OCI-LY7 (cell line): ENCODE results near the gene MTHFD1L. TPM values are rescaled to one million over a fixed set of nuclear protein-coding genes. Genes with fewer than 3 reads are reported as not detected.
A peak's percentile ranks its signal among the peaks of the same experiment; 100 is the strongest.

Source experiments
- BruUV-seq: library from RNA; stranded (reverse); fragments of 400-500 nt; replicated peaks from 2 replicates; lab custom pipeline; 2021; lab: Mats Ljungman, UMichigan
- CTCF ChIA-PET: fragments of 300-600 bp; sonication (Branson Sonifier 250); formaldehyde crosslinking; loops from one replicate; lab custom pipeline; 2022; ENCODE audit warnings: antibody characterized with exemption; ENCODE audit not compliant: unreplicated experiment; lab: Charles Lee
- POLR2A ChIA-PET: fragments of 300-600 bp; sonication (Branson Sonifier 250); formaldehyde crosslinking; loops from one replicate; lab custom pipeline; 2022; ENCODE audit warnings: antibody characterized with exemption; lab: Charles Lee
- DNase-seq: peaks from one replicate; pipeline ENCODE4 v3.0.0-alpha.2; 2015; ENCODE audit warnings: low spot score
- H2AFZ ChIP-seq: fragments of 200-600 bp; sonication (generic), shearing (Covaris generic); 2 replicates; pipeline ENCODE4 v1.6.1; 2014; ENCODE audit warnings: mild to moderate bottlenecking, antibody characterized with exemption, low read length, moderate library complexity
- H3K27ac ChIP-seq: fragments of 200-600 bp; sonication (generic); 2 replicates; pipeline ENCODE4 v1.5.1; 2014; ENCODE audit warnings: mixed run types, low read depth, mild to moderate bottlenecking, moderate library complexity, low read length, inconsistent platforms; ENCODE audit not compliant: poor library complexity, severe bottlenecking
- H3K36me3 ChIP-seq: fragments of 200-600 bp; sonication (generic); 2 replicates; pipeline ENCODE4 v1.6.1; 2014; ENCODE audit warnings: mild to moderate bottlenecking, antibody characterized with exemption, low read length, moderate library complexity, mixed read lengths; ENCODE audit not compliant: insufficient read depth
- H3K4me1 ChIP-seq: fragments of 200-600 bp; sonication (generic); 2 replicates; pipeline ENCODE4 v1.5.1; 2014; ENCODE audit warnings: mild to moderate bottlenecking, low read length; ENCODE audit not compliant: insufficient read depth, poor library complexity, severe bottlenecking
- H3K4me2 ChIP-seq: fragments of 200-600 bp; sonication (generic); 2 replicates; pipeline ENCODE4 v1.6.1; 2014; ENCODE audit warnings: mild to moderate bottlenecking, low read length
- H3K4me3 ChIP-seq: fragments of 200-600 bp; sonication (generic); 2 replicates; pipeline ENCODE4 v1.5.1; 2014; ENCODE audit warnings: mild to moderate bottlenecking, low read depth, low read length; ENCODE audit not compliant: poor library complexity, severe bottlenecking
- H3K79me2 ChIP-seq: fragments of 200-600 bp; sonication (generic); 2 replicates; pipeline ENCODE4 v1.6.1; 2016; ENCODE audit warnings: low read depth, mild to moderate bottlenecking, low read length, moderate library complexity, mixed read lengths; ENCODE audit not compliant: insufficient read depth
- H3K9me2 ChIP-seq: fragments of 200-600 bp; sonication (generic); 2 replicates; pipeline ENCODE4 v1.6.1; 2016; ENCODE audit warnings: mild to moderate bottlenecking, low read length, mixed read lengths; ENCODE audit not compliant: insufficient read depth
- H3K9me3 ChIP-seq: fragments of 200-600 bp; sonication (generic); 2 replicates; pipeline ENCODE4 v1.6.1; 2014; ENCODE audit warnings: mild to moderate bottlenecking, mixed run types, low read length, mixed read lengths
- H4K20me1 ChIP-seq: fragments of 200-600 bp; sonication (generic); 2 replicates; pipeline ENCODE4 v1.6.1; 2014; ENCODE audit warnings: mild to moderate bottlenecking, antibody characterized with exemption, low read length, moderate library complexity, mixed read lengths; ENCODE audit not compliant: insufficient read depth
- CTCF ChIP-seq: fragments of 200-600 bp; sonication (generic); conservative IDR thresholded peaks from 2 replicates; pipeline ENCODE4 v1.5.1; 2014; ENCODE audit warnings: mild to moderate bottlenecking, antibody characterized with exemption, low read length, moderate library complexity, mixed read lengths
- EZH2phosphoT487 ChIP-seq: fragments of 200-600 bp; sonication (generic); IDR thresholded peaks from 2 replicates; pipeline ENCODE4 v1.6.1; 2018; ENCODE audit warnings: low read depth, borderline replicate concordance, mild to moderate bottlenecking, mixed run types, antibody characterized with exemption, low read length, moderate library complexity, mixed read lengths
- intact Hi-C: fragments of 100-400 bp; cut with micrococcal nuclease; formaldehyde crosslinking; loops from one replicate; pipeline ENCODE4 v1.10.0; 2022; ENCODE audit not compliant: unreplicated experiment
- total RNA-seq, 2 experiments: library from RNA; depleted of rRNA in 1 of 2; stranded (reverse); fragments of >200 nt in 1 of 2; shearing (Covaris generic) in 1 of 2; gene quantifications; 2 replicates each; pipeline ENCODE4 v1.2.3, GENCODE V29; 2014 to 2022

MTHFD1L gene
- total RNA-seq, 2 experiments from 2014 or later, result 68.4 to 144 TPM

- no TSS peak for BruUV-seq
- no peaks in the 10 kb centered on the region for H3K9me3 ChIP-seq
- H3K9me2 ChIP-seq, result no peaks in the 10 kb centered on the region
- DNase-seq, result peak; percentile 68
- TF ChIP-seq CTCF (peak; percentile 92), EZH2phosphoT487 (no peak)
- no peak overlapping the region for H3K27ac ChIP-seq
- ChIA-PET POLR2A (interaction anchor here (0.6 kb wide), 1 partner anchor 88 kb away, joined by 3 read pairs; no protein-coding TSS in a partner anchor), CTCF (interaction anchor here (0.8 kb wide), 1 partner anchor 10 kb away, joined by 3 read pairs; no protein-coding TSS in a partner anchor)
- no peaks in the 10 kb centered on the region for H3K79me2 ChIP-seq
- peaks cover 97% of the 10 kb centered on the region for H3K36me3 ChIP-seq
- no peak overlapping the region for H2AFZ ChIP-seq
- intact Hi-C loops, result loop anchor here (5.0 kb wide), 1 partner anchor 430 kb away; no protein-coding TSS in a partner anchor
- peaks cover 21% of the 10 kb centered on the region for H3K4me1 ChIP-seq
- no peak overlapping the region for H3K4me2 ChIP-seq
- H4K20me1 ChIP-seq, result peaks cover 3% of the 10 kb centered on the region; the same call in 1 of the 2 replicates
- no peak overlapping the region for H3K4me3 ChIP-seq
Measured at GRCh38 chr6:150891888-150892485, 26.5 kb downstream of the MTHFD1L start.

GRCh38 chr6:150894191-150894744, 28.8 kb downstream of the MTHFD1L start:
- Histone ChIP-seq H4K20me1 (no peaks in the 10 kb centered on the region), H3K27ac (no peak overlapping the region), H3K9me2 (no peaks in the 10 kb centered on the region), H3K79me2 (no peaks in the 10 kb centered on the region), H3K4me1 (peaks cover 5% of the 10 kb centered on the region), H2AFZ (no peak overlapping the region), H3K4me3 (no peak overlapping the region), H3K4me2 (no peak overlapping the region), H3K36me3 (peaks cover 95% of the 10 kb centered on the region), H3K9me3 (no peaks in the 10 kb centered on the region)
- no peak for DNase-seq
- ChIA-PET POLR2A (no interaction called here), CTCF (no interaction called here)
- no TSS peak for BruUV-seq
- intact Hi-C loops, result loop anchor here (5.0 kb wide), 1 partner anchor 428 kb away; no protein-coding TSS in a partner anchor
- TF ChIP-seq CTCF (no peak), EZH2phosphoT487 (no peak)
